ENCODE results near the gene SBF2.

Gene SBF2

DNA sequence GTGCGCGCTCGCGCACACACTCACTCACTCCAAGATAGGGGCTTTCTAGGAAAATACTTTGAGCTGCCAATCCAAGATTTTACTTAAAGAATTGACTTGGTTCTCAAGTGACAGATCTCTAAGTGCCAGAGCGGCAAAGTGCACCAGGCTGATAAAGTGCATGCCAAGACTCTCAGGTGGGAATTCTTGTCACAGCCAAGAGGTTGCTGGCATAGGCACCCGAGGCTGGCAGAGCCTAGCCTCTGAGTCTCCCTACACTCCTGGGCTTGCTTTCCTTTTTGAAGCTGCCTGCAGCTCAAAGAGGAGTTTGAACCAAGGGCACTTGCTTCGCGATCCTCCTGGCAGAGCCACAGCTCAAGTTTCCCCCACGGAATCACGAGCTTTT lies 8.3 kb upstream of the SBF2 start:
- no peak for DNase-seq (ENCODE audit: extremely low read depth in 1 of 2, low read depth in 1 of 2)

DNA sequence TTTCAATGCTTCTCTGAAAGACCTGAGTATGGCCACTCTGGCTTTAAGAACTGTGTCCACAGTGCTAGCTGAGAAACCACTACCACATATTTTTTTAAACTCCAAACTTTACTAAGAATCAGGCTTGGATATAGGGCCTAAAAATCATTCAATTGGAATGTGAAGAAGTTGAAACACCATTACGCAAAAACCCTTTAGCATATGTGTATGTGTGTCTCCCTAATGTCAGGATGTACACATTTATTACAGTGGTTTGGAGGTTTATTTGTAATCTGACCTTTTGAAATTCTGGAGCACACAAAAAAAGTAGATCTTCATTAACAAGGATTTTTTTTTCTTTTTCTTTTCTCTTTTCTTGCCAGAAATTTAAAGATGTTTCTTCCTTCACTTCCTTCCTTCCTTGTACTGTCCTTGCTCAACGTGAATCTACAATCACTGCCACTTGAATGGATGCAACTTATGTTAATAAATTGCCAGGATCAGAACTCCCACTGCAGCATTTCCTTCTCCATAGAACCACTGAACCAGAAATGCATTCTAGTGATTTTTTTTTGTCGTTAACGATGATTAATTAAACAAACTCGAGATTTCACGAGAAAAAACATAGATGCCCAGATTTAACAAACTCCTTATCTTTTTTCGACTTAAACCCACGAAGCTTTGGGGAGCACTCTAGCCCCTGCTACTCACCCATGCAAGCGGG lies 7.8 kb upstream of the SBF2 start:
- DNase-seq (ENCODE audit: extremely low read depth in 1 of 2, low read depth in 1 of 2), result no peak

DNA sequence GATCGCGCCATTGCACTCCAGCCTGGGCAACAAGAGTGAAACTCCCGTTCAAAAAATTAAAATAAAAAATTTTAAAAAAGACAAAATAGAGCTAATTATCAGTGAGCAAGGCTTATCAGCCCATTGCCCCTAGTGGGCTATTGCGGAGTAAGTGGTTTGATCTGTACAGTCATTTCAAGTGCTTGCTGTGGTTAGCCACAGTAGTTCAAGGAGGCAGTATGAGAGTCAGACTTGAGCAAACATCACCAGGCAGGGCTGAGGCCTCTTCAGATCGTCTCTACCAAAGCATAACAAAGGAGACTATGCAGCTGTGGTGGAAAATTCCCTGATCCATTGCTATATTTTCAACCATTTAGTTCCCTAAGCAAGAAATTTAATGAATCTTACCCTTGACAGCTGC lies 4.3 kb upstream of the SBF2 start:
- DNase-seq (ENCODE audit: extremely low read depth in 1 of 2, low read depth in 1 of 2), result no peak

DNA sequence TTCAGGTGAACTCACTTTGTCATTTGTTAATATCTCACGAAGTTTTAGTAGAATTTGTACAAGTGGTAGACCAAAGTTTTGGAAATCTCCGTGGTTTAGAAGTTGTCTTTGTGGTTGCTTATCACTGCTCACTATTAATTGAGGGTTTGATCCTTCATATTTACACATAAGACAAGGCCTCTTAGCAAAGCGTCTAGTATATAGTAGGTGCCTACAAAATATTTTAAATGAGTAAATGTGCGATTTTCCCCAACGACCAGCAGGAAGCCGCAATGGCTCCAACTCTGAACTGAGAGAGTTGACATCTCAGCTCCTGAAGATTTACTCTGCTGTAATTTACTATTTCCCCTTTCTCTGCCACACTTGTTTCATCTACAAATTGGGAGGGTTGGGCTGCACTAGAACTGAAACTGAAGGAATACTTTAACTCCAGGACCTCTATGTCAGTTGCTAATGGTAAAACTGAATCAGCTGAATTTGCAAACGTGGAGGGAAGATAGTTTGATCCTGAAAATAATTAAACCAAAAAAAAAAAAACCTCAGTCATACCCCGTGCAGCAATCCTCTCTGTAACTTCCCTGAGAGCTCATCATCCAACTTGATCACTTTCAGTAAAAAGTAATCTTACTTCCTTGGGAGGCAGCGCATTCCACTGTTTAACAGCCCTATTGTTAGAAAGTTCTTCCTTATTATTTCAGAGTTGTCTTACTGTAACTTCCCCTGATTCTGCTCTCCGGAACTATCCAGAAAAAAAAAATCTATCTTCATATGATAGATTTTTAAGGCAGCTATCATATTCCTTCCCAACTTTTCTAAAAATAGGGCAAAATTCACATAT lies 1.3 kb upstream of the SBF2 start:
- no peak for DNase-seq (ENCODE audit: extremely low read depth in 1 of 2, low read depth in 1 of 2)

DNA sequence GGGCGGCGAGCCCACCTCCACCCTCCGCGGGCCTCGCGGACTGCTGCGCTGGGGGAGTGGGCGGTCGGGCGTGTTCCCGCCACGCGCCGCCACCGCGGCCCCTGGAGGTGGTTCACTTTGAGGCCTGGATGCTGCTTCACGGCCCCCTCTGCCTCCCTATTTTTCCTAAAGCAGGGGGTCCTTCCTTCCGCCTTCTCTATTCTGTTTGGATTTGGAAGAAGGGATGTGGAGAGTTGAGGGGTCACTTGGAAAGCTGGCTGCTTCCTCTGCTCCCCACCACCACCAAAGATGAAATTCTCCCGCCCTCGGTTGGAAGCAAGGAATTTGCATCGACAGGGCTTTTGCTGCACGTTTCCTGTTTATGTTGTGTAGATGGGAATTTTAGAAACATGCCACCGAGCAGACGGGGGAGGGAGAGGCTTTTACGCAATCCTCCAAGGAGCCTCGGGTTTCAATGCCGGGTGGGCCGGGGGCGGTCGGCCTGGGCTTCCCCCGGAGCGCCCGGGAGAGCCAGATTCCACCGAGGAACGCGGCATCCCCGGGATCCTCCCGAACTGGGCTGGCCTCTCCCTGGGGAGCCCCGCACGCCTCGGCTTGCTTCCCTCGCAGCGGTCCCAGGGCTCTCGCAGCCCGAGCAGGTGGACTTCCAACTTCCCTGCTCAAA lies 403 bp upstream of the SBF2 start:
- no peak for DNase-seq (ENCODE audit: extremely low read depth in 1 of 2, low read depth in 1 of 2)

DNA sequence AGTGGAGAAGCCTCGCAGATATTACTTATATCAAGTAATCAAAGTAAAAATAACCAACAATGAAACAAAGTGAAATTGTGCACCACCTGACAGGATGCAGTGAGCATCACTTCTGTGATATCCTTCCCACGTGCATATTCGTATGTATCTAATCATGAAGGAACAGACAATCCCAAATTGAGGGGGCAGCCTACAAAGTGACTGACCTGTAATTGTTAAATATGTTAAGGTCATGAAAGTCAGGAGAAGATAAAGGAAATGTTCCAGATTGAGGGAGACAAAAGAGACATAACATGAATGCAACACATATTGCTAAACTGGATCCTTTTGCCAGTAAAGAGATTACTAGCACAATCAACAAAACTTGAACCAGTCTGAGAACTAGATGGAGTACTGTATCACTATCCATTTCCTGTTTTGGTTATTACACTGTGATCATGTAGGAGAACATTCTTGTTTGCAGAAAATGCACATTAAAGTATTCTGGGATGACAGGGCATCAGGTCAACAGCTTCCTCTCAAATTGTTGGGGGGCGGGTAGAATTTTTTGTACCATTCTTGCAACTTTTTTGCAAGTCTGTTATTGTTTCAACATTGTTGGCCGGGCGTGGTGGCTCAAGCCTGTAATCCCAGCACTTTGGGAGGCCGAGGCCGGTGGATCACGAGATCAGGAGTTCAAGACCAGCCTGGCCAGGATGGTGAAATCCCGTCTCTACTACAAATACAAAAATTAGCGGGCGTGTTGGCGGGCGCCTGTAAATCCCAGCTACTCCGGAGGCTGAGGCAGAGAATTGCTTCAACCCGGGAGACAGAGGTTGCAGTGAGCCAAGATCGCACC lies 2.0 kb downstream of the SBF2 start:
- DNase-seq (ENCODE audit: extremely low read depth in 1 of 2, low read depth in 1 of 2), result no peak

DNA sequence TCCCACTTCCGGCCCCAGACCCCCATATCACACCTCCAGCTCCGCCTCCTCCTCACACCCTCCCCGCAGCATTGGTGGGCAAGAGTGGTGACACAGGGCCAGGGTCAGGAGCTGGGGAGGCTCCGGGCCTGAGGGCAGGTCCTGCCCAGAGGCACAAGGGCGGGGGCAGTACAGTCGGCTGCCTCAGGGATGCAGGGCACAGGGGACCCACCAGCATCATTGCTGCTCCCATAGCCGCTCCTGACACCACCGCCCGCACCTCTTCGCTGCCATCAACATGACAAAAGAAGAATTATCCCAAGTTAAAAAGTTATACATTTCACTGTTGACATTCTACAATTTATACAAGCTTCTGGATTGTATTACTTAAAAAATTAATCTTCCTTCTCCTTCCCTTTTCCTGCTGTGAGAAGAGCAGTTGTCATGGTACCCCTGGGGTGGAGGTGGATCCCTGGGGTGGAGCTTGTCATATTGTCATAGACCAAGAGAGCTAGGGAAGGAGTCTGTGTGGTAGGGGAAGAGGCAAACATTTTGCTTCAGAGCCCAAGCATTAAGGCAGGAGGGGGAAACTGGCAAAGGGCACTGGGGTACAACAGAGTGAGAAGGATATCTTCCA lies 4.1 kb downstream of the SBF2 start:
- DNase-seq (ENCODE audit: extremely low read depth in 1 of 2, low read depth in 1 of 2), result no peak

DNA sequence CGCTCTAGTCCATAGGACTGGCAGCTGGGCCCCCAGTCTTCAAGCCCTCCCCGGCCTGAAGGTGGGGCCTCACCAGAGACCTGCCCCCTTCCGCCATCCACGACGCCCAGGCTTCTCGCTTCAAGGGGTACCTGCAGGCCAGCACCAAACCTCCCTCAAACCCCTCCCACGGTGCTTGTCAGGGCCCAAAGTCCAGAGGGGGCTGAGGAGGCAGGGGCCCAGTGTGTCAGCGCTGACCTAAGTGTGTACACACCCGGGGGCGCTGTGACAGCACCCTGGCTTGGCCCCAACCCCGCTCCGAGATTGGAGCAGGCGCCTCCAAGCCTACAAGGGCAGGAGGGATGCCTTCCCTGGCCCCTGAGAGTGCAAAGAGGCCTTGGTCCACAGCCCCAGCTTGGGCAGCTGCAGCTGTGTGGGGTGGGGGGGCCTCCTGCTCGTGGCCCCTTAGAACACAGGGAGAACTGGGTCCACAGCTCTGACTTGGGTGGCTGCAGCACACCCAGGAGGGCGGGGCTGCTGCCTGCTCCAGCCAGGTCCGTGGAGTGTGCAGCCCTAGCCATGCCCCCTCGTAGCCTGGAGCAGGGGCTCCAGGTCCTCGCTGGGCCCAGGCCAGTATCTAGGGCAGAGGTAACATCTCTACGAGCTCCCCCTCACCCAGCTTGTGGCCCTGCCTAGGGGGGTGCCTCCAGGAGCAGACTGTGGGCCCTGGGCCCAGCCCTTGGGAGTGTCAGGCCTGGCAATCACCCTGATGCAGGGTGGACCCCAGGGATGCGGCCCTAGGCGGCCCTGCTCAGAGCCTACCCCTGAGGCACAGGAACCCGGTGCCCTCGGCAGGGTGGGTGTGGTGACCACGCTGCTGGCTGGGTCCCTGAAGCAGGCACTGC lies 4.9 kb downstream of the SBF2 start:
- DNase-seq (ENCODE audit: extremely low read depth in 1 of 2, low read depth in 1 of 2), result no peak

DNA sequence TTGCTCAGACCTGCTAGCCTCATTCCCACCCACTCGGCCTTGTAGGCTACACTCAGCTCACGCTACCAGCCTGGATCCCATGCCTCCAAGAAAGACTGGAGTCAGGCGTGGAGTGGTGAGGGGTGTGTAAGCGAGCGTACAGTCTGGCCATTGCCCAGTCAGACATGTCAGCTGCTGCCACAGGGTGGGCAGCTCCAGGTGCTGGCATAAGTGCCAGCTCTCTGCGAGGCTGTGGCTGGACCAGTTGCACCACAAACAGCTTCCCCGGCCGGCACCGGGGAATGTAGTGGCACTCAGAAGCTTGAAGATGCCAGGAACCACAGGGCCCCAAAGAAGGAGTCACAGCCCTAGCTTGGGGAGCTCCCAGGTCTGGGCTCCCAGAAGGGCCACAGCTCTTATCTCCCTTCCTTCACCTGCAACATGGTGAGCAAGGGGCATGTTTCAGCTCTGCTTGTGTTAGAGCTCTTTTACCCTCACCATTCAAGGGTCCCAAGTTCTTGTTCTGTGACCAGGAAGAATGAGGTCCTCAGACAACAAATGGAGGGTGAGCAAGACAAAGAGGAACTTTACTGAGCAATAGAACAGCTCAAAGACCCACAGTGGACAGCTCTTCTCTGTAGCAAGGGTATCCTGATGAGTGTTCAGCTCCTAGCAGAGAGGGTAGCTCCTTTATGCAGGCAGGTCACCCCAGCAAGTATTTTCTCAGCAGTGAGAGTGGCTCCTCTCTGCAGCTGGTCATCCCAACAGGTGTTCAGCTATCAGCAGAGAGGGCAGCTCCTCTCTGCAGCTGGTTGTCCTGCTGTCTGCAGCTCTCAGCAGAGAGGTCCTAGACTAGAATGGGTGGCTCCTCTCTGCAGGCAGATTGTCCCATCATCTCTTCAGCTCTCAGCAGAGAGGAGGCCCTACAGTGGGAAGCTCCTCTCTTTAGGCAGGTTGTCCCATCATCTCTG lies 6.0 kb downstream of the SBF2 start:
- DNase-seq (ENCODE audit: extremely low read depth in 1 of 2, low read depth in 1 of 2), result no peak

DNA sequence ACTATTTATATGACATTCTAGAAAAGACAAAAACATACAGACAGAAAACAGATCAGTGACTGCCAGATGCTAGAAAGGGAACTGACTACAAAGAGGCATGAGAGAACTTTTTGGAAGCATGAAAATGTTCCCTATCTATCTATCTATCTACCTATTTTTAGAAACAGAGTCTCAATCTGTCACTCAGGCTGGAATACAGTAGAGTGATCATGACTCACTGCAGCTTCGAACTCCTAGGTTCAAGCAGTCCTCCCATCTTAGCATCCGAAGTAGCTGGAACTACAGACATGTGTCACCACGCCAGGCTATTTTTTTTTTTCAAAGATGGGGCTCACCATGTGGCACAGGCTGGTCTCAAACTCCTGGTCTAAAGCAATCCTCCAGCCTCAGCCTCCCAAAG lies 6.9 kb downstream of the SBF2 start:
- no peak for DNase-seq (ENCODE audit: extremely low read depth in 1 of 2, low read depth in 1 of 2)

DNA sequence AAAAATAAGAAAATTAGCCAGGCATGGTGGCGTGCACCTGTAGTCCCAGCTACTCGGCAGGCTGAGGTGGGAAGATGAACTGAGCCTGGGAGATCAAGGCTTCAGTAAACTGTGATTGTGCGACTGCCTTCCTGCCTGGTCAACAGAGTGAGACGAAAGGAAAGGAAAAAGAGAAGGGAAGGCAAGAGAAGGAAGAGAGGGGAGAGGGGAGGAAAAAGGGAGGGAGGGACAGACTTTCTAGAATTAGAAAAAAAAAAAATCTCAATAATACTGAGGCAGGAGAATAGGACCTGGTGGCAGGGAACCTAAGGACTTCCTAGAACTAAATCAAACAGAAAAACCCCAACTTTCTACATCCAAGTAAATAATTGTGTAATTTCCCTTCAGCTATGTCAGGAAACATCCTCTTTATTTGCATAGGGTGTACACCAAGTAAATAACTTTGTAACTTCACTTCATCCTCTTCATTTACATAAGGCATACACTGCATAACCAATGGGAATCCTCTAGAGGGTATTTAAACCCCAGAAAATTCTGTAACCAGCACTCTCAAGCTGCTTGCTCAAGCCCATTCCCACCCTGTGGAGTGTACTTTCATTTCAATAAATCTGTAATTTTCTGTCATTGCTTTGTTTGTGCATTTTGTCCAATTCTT lies 8.7 kb downstream of the SBF2 start:
- no peak for DNase-seq (ENCODE audit: extremely low read depth in 1 of 2, low read depth in 1 of 2)

DNA sequence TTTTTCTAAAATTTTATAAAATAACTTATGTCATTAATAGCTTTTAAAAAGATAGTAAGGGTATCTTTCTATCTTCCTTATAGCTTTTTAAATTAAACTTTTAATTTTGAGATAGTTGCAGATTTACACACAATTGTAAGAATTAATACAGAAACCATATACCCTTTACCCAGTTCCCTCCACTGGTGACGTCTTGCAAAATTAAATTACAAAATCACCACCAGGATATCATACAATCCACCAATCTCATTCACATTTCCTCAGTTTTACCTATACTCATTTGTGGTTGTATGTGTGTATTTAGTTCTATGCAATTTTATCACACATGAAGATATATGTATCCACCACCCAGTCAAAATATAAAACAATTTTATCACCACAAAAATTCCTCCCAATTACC lies 10.0 kb downstream of the SBF2 start:
- no peak for DNase-seq (ENCODE audit: extremely low read depth in 1 of 2, low read depth in 1 of 2)

DNA sequence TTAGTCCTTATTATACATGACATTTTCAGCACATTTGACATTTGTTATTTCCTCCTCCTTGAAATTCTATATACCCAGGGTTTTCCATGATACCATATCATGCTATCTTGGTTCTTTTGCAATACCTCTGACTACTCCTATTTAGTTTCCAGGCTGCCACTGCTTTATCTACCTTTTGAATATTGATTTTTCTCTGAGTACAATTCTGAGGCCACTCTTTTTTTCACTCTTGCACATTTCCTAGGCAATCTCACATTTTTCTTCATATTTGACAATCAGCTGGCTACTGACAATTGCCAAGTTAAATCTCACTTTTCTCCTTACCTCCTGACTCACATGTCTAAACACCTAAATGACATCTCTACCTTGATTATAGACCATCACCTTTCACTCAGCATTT lies 11.9 kb downstream of the SBF2 start:
- DNase-seq (ENCODE audit: extremely low read depth in 1 of 2, low read depth in 1 of 2), result no peak

DNA sequence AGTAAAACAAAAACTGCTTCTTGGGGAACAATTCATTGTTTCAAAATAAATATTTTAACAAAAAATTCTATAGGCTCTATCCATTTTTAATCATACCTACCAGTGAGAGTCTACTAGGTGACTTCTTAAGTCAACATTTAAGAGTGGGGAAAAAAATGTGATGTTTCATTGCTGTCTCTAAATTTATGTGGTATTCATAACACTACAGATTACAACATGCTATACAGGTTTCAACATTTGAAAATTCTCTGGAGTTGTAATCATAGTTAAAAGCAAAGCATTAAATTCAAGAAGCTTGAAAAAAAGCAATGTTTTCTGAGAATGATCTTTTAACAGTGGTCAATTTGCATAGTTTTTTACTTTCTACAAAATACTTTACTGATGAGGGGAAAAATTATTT lies 18.3 kb downstream of the SBF2 start:
- no peak for DNase-seq (ENCODE audit: extremely low read depth in 1 of 2, low read depth in 1 of 2)

DNA sequence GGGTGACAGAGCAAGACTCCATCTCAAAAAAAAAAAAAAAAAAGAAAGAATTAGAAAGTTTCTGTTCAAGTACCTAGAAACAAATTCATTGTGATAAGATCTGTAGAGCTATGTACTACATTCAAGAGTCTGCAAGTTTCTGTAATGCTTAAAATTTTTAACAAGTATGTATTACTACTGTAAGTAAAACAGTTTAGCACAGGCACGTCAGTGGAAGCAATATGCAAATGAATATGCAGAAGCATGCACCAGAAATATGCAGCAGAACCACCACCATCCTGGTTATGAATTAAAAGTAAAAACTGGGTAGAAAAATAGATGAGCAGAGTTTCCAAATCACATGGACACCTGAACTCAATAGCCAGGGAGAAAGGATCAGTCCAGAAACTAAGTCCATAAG lies 19.3 kb downstream of the SBF2 start:
- DNase-seq (ENCODE audit: extremely low read depth in 1 of 2, low read depth in 1 of 2), result no peak

DNA sequence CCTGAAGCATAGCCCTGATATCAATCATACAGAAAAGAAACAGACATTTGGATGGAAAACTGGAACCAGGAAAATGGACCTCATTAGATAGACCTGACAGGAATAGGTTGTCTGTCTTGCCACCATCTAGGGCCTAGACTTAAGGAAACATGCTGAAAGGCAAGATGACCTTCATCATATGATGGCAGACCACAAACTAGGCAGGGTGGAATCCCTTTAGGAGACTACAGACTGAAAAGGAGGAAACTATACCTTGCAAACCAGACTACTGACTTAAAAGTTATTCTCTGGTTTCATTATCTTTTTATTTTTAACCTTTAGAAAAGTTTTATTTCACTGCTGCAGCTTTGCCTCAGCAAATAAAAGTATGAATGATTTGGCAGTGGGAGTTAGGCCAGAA lies 20.3 kb downstream of the SBF2 start:
- no peak for DNase-seq (ENCODE audit: extremely low read depth in 1 of 2, low read depth in 1 of 2)

DNA sequence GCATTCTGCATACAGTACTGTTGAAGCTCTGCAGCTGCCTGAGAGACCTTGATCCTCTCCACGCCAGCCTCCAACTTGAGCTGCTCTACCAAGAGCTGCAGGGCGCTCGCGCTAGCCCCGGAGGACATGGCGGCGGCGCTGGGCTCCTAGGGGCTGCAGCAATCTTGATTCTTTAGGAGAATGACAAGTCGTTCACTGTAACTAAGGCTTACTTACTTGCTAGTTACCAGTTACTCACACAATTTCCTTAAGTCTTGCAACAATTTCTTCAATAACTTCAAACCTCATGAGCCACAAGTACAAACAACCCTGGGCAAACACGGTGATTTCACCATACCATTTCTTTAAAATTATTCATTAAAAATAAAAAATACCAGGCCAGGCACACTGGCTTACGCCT lies 21.9 kb downstream of the SBF2 start:
- no peak for DNase-seq (ENCODE audit: extremely low read depth in 1 of 2, low read depth in 1 of 2)

Data from activated CD8-positive, alpha-beta memory T cell treated with anti-CD3 and anti-CD28 coated beads for 1 hour (primary cell).